Left renal pelvis (tissue), 4 donors: ENCODE measurements around the gene PWWP2B. TPM values are rescaled to one million over a fixed set of nuclear protein-coding genes. Genes with fewer than 3 reads are reported as not detected.
"Not testable (repeated sequence)": the region's sequence is repeated elsewhere in the genome, so short reads cannot be mapped to it uniquely, and the experiment has no call there.

Experiments
- DNase-seq, 4 donors: peaks; one replicate each; pipeline ENCODE4 v3.0.0-alpha.2; 2013; ENCODE audit warnings: low read depth in 4 of 4, low spot score in 3 of 4
- polyA plus RNA-seq, 4 donors: library from polyadenylated mRNA; unstranded; fragments of 120-200 nt; gene quantifications; one replicate each; pipeline ENCODE4 v1.2.1, GENCODE V29; 2013; ENCODE audit not compliant: insufficient read length in 4 of 4

The PWWP2B gene
- polyA plus RNA-seq, 4 donors = 2.7 to 12.9 (median 8.7) TPM

DNA sequence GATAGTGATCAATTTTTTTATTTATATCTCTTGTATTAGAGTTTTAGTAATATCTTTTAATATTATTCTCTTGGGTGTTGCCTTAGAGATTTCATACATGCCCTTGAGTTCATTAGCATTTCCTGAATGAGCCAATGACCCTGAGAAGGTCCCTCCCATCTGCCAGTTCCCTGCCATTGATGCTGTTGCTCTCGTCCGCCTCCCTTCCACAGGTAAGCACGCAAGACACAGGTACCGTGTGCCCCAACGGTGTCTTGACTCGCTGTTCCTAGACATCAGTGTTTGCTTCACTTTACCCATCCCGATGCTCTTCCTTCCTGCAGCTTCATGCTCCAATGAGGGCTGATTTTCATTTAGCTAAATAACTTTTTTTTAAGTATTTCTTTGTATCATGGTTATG is 19.7 kb upstream of the PWWP2B start:
- DNase-seq = no peak

- not testable (repeated sequence) for DNase-seq
Measured at GRCh38 chr10:132379026-132379425, 18.0 kb upstream of the PWWP2B start.

DNA sequence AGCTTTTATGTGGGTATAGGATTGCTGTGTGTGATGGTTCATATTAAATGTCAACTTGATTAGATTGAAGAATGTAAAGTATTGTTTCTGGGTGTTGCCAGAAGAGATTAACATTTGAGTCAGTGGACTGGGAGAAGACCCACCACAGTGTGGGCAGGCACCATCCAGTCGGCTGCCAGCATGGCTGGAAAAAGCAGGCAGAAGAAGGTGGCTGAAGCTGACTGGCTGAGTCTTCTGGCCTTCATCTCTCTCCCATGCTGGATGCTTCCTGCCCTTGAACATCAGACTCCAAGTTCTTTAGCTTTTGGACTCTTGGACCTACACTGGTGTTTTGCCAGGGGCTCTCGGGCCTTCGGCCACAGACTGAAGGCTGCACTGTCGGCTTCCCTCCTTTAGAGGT is 16.0 kb upstream of the PWWP2B start:
- not testable (repeated sequence) for DNase-seq

DNA sequence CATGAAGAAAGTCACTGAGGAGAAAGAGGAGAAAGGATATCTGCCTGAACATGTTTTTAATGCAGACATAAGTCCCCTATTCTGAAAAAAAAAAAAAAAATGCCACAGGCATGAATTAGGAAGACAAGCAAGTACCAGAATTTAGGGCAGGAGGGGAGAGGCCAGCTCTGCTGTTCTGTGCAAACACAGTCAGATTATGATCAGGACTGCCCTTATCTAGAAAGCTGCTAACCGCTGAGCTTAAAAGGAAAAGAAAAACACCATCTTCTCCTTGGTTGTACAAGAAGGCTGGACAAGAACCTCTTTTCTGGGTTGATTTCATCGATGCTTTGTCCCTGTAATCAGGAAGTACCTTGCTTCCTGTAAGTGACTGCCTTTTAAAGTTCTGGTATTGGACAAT is 15.3 kb upstream of the PWWP2B start:
- DNase-seq = no peak

DNA sequence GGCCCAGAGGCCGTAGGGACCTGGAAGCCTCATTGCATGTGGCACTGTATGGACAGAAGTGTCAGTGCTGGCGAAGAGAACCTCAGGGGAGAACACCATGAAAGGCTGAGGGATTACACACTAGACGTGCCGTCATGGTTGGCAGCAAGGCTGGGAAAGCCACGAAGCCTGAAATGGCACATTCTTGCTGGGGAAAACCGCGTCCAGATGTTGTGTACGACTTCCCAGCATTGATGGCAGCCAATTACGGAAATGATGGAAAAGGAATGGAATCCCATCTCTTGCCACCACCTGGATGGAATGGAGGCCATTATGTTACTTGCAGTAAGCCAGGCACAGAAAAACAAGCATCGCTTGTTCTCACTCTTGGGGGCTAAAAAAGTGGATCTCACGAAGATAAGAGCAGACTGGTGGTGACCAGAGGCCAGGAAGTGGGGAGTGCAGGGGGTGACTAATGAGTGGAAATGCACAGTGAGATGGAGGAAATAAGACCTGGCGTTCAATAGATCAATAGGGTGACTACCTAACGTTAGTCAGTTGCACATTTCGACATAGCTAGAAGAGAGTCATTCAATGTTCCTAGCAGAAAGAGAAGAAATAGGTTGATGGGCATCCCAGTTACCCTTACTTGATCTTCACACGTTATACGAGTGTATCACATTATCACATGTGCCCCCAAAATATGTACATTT is 14.6 kb upstream of the PWWP2B start:
- DNase-seq = no peak

GRCh38 chr10:132383101-132383500 is 13.9 kb upstream of the PWWP2B start:
- no peak for DNase-seq

GRCh38 chr10:132383751-132384196 is 13.2 kb upstream of the PWWP2B start:
- no peak for DNase-seq

DNA sequence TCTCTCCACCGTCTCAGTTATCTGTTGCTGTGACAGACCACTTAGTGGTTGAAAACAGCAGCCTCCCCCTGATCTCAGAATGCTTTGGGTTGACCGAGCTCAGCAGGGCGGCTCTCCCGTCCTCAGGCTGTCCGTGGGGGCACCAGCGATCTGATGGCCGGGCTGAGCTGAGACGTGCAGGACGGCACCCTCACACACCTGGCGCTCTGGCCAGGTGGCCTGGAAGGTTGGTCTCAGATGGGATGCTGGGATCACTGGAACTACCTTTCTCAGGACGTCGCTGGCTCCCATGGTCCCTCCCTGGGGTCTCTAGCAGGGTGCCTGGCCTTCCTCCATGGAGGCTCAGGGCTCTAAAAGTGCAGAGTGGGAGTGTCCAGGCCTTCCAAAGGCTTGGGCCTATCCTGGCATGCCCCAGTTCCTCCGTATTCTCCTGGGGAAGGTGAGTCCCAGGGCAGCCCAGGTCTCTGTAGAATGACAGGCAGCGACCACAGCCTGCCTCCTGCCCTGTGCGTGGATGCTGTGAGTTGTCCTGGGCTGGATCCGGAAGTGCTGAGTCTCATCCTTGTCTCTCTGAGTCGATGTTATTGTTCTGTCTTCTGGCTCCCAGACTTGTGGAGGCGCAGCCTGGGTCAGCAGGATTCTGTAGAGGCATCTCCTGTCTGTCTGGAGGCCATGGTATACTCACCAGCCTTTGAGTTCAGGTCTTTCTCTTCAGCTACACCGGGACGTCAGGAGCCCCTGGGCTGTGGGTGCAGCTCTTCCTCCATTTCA is 12.2 kb upstream of the PWWP2B start:
- no peak for DNase-seq

DNA sequence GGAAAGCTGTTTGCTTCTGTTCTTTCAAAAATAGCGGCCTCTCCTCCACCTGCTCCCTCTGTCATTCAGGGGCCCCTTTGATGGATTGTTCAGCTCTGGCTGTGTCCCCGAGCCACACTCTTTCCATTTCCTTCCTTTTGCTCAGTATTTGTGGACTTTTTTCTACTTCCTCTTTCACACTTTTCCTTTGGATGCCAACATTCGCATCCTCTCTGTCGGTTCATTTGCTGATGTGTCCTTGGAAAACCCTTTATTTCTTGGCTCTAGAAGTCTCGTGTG is 11.7 kb upstream of the PWWP2B start:
- DNase-seq = no peak

- no peak for DNase-seq
Measured at GRCh38 chr10:132385721-132386418, 11.1 kb upstream of the PWWP2B start.

GRCh38 chr10:132386419-132386831 is 10.6 kb upstream of the PWWP2B start:
- DNase-seq = no peak

DNA sequence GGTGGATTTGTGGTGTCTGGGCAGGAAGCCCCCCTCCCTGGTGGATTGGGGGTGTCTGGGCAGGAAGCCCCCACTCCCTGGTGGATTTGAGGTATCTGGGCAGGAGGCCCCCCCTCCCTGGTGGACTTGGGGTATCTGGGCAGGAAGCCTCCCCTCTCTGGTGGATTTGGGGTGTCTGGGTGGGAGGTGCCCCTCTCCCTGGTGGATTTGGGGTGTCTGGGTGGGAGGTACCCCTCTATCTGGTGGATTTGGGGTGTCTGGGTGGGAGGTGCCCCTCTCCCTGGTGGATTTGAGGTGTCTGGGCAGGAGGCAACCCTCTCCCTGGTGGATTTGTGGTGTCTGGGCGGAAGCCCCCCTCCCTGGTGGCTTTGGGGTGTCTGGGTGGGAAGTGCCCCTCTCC is 10.1 kb upstream of the PWWP2B start:
- not testable (repeated sequence) for DNase-seq

DNA sequence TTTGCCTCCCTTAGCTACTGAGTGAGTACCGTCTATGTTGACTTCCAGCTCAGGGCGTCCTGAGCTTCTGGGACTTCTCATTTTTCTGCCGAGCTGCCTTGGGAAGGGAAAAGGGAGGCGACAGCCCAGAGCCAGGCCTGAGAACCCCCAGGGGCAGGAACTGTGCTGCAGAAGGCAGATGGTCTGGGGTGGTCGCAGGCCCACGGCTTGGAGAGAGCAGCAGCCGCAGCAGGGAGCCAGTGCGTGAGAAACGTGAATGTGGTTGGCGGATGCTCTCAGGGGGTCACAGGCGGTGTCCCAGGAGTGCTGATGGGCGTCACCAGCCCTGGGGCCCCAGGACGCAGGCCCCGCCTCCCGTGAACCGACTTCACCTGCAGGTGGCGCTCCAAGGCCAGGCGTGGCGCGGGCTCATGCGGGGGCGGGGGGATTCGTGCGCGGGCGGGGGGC is 9.2 kb upstream of the PWWP2B start:
- DNase-seq = no peak

DNA sequence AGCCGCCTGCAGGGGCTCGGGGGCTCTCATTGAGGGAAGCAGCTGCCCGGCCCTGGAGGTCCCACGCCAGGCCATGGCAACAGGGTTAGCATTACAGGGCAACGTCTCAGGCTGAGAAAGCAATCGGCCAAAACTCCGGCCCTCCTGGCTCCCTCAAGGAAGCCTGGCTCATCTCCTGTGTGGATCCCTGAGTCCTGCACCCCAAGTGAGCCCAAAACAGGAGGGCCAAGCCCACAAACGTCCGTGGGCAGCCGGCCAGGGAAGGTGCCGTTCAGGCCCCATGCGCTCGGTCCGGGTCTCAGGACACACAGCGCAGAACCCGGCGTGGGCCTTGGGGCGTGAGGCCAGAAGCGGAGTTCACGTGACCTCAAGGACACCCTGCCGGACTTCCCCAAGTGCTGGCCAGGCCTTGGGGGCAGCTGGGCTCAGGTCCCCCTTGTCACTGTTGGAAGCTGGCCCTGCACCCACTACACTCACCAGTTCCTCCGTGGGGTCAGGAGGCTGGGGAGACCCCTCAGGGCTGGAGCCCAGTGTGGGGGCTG is 8.0 kb upstream of the PWWP2B start:
- DNase-seq = no peak

DNA sequence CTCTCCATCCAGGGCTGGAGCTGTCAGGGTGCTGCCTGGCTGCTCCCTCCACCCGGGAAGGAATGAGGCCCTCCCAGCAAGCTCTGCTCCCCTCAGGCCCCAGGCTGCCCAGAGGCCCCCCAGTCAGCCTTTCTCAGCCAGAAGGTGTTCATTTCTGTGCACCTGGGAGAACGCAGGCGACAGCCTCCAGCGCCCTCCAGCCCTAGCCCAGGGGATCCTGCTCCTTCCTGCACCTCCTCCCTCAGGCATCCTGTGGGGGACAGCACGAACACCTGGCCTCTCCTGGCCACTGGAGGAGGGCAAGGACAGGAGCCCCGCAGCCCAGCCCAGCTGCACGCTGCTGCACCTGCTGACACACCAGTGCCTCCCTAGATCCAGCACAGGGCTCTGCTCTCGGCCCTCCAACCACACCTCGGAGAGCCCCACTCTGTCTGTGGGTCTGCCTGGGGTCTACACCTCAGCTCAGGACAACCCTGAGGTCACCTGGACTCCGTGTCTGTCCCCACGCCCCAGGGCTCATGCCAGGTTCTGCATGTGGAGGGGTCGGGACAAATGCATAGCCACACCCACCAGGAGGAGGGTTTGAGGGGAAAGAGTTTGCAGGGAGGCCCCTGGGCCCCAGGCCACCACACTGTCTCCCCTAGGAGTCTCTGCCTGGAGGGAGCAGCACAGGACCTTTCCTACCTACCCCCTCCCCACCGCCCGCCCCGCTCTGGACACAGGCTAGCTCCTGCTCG is 7.4 kb upstream of the PWWP2B start:
- no peak for DNase-seq

DNA sequence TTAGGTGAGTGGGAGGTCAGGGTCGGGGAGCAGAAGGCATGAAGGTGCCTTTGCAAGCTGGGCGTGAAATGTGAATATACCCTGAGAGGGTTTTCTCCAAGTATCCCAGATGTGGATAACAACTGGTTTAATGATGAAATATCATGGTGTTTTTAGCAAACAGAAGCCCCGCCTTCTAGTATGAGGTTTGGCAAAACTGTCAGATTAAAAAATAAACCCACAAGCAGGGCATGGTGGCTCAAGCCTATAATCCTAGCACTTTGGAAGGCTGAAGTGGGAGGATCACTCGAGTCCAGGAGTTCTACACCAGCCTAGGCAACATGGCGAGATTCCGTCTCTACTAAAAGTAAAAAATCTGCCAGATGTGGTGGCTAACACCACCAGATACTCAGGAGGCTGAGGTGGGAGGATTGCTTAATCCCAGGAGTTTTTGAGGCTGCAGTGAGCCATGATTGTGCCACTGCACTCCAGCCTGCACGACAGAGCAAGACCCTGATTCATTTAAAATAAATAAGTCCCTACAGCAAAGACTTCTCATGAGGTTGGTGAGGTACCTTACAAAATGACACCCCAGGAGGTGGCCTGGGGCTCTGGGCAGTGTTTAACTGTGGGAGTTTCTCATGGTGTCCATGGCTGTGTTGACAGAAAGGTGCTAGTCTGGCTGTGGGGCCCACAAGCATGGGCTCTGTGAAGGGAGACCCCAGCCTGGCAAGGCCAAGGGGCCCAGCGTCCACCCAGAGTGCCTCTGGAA is 6.7 kb upstream of the PWWP2B start:
- DNase-seq = no peak

- no peak for DNase-seq
Measured at GRCh38 chr10:132390921-132391675, 5.9 kb upstream of the PWWP2B start.

DNA sequence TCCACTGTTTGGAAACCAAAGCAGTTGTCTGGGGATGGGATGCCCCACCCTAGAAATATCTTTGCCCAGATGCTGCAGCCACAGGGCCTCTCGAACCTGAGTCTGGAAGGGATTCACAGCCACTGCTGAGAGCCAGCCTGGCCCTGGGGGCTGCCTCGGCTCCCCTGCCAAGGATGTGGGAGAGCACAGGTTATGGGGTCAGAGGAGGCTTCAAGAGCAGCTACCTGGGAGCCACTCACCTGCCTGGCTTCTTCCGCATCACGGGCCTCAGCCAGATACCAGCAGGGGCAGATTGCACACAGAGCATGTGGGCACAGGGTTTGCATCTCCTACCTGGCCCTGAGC is 5.4 kb upstream of the PWWP2B start:
- no peak for DNase-seq

GRCh38 chr10:132392184-132392800 is 4.7 kb upstream of the PWWP2B start:
- DNase-seq = no peak
